GM12874 (cell line): ENCODE measurements around the gene PLAAT3.

Experiments used
- CTCF ChIP-seq: IDR thresholded peaks from 2 replicates; pipeline ENCODE4 v1.5.1; 2011; ENCODE audit warnings: low read depth, mild to moderate bottlenecking, control low read depth, low read length, moderate library complexity; ENCODE audit not compliant: insufficient read depth

PLAAT3 gene

GRCh38 chr11:63572026-63572688 is 42.1 kb downstream of the PLAAT3 start:
- no peak for TF ChIP-seq CTCF

GRCh38 chr11:63569570-63569969 is 44.7 kb downstream of the PLAAT3 start:
- no peak for TF ChIP-seq CTCF

DNA sequence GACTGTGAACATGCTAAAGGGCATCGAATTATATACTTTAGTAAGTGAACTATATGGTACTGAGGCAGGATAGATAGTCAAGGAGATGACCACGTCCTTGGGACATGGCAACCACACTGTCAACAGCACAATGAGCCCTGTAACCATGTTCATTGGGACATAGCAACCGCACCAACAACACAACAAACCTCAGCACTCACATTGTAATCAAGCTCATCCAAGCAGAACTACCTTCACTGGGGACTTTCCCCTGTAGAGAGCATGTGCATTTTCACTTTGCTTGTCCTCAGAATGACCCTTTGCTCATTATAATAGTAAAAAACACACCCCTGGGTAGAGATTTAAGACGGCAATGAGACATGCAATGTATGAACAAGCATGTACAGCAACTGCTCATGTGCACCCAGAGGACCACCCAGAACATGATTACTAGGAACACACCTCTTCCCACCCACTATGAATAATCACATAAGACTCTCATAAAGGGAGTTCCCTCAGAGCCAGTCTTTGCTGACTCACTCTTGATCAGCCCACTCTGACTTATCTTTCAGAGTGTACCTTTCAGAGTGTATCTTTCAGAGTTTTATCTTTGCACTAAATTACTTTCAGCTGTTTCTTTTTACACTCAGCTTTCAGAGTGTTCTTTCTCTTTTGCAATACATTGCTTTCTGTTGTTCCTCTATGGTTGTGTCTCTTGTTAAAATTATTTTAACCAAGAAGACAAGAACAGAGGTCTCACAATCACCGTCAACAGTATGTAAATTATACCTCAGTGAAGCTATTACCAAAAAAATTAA is 47.0 kb downstream of the PLAAT3 start:
- TF ChIP-seq CTCF: no peak

DNA sequence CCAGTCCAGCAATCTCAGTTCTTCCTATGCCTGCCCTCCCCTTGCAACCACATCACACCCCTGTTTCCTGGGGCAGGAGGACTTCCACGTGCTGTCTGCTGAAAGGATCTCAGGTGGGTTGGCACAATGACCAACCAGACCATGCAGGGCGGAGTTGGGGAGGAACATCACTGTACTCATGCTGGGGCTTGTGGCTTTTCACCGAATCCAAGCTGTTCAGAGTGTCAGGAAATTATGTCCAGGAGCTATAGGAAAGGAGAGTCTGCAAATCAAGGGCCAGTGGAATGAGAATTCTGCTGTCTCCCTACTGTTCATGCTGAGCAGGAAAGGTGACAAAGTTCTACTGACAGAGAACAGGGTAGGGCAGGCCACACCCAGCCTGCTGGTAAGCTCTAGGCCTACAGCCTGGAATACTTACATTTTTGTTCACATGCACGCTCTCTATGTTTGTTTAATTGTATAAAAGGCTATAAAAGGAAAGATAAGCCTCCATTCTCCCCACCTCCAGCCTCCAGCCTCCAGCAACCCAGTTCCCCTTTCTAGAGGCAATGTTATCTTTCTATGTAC is 49.4 kb downstream of the PLAAT3 start:
- TF ChIP-seq CTCF: no peak

GRCh38 chr11:63564056-63564774 is 50.0 kb downstream of the PLAAT3 start:
- no peak for TF ChIP-seq CTCF

DNA sequence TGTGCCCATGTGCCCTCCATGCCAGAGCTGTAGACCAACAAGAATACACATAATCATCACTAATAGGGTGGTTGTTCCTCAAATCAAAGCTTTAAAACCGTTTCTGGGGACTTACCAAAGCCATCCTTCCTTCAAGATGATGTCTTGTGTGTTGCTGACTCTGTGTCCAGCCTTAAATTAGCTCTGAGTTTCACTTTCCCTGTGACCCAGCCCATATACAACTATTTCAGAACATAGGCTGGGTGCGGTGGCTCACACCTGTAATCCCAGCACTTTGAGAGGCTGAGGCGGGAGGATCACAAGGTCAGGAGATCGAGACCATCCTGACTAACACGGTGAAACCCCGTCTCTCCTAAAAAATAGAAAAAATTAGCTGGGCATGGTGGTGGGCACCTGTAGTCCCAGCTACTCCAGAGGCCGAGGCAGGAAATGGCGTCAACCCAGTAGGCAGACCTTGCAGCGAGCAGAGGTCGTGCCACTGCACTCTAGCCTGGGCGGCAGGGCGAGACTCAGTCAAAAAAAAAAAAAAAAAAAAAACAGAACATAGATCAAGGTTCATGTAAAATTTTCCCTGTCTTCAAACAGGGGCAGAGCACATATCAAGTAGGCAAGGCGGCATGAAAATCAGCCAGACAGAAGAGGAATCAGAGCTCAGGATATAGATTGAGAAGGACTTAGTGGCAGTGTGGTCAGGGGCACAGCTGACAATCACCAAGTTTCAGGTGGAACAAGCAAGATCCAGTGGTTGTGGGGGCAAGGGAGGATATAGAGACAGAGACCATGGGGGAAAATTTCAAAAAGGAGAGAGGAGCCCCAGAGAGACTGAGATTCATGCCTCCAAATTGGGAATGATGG is 50.8 kb downstream of the PLAAT3 start, which contains the start of gene PLAAT2:
PLAAT2 (minus strand) TSS at position 179 of the 855 bp plus-strand sequence; CDS start at position 124, 55 bp downstream.
- TF ChIP-seq CTCF: no peak
